ENCODE results near the gene SLC5A10.
"Not testable (repeated sequence)": the region's sequence is repeated elsewhere in the genome, so short reads cannot be mapped to it uniquely, and the experiment has no call there.

Gene SLC5A10

DNA sequence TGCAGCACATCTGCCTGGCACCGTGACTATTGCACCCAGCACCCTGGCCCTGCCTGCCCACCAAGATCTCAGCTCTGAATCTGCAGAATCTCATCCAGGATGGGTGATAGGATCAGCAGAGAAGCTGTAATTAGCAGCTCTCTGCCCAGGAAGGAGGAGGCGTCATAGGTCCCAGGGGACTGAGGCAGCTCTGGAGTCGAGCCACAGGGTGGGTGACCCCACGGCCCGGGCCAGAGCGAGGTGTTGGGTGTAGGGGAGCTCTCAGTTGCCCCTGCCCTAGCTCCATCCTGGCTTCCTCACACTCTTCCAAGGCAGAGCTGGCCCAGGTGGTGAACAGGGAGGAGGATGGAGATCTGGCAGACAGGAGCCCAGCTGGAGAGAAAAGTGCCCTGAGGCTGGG, 70.8 kb downstream of the SLC5A10 start:
- DNase-seq: no peak

DNA sequence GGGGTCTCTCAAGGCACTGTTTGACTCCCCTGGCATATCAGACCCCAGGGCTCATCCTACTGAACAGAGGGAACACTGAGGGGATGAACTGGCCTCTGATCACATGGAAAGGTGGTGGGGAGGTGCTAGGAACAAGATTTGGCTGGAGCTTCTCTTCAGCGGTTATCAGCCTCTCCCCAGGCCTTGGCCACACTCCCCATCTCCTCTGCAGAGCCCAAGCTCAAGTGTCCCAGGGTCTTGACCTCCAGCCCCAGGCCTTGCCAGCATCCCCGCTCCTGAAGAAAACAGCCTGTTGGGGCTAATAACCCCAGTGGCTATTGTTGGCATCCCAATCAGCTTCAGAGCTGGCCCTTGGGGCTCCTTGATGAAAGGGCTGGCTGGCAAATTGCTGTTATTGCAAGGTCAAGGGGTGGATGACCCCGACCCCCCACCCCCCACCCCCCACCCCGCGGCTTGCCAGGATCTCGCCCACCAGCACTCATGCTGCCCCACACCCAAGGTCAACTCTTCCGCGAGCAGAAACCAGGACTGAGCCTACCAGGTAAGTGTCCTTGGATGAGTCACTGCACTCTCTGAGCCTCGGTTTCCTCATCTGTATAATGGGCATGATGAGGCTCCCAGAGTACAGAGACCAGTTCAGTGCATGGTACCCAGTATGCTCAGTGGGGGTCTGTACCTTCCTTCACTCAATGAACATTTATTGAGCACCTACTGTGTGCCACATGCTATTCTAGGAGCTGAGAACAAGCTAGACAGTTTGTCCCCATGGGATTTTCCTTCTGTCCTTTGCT, 71.4 kb downstream of the SLC5A10 start:
- no peak for DNase-seq

DNA sequence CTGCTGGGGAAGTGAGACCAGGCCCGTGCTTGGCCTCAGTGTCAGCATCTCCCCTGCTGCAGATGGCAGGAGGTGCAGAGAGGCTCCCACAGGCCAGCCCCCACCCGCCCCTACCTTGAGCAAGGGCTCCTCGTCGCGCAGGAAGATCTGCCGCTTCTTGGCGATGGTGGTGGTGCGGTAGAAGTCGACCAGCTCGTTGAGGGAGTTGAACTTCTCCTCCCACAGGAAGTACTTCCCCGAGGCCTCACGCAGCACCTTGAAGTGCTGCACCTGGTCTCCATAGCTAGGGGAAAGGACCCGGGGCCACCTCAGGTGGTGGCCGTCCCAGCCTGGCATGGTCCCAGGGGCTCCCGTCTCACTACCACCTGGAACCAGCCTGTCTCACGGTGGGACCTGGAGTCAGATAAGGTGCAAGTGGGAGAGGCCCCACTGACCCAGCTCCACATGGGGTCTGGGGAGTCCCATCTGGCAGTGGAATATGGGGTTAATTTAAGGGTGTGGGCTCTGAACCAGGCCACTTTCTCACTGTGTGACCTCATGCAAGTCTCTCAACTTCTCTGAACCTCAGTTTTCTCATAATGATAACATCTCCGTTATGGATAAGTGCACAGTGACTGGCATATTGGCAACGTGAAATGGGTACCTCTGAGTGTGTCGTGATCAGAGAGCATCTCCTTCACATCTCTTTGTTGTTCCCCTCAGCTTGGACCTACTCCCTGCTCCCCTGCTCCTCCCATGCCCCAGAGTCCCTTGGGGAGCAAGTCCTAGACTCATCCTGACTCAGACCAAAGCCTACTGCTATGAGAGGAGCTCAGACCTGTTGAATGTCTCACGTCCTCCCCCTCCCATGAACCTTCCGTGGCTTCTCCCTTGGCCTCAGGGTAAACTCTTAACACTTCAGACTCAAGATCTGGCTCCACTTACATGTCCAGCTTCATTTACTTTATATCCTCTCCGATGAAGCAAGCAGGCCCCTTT, 72.4 kb downstream of the SLC5A10 start:
- DNase-seq: peak; percentile 32

DNA sequence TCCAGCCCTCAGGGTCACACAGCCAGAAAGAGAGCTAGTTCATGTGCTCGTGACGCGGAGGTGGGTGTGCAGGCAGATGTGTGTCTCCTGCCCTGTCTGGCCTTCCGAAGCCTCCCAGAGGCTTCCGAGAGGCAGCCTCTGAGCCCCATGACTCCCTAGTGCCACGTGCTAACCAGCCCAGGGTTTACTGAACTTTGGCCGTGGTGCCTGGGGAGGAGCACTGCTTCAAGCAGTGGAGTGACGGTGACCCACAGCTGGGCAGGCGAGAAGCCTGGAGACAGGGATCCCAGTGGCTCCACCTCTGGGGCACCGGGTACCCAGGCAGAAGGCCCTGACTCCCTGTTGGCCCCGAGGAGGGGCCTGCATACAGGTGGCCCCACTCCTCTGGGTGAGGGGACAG, 76.7 kb downstream of the SLC5A10 start:
- not testable (repeated sequence) for DNase-seq

DNA sequence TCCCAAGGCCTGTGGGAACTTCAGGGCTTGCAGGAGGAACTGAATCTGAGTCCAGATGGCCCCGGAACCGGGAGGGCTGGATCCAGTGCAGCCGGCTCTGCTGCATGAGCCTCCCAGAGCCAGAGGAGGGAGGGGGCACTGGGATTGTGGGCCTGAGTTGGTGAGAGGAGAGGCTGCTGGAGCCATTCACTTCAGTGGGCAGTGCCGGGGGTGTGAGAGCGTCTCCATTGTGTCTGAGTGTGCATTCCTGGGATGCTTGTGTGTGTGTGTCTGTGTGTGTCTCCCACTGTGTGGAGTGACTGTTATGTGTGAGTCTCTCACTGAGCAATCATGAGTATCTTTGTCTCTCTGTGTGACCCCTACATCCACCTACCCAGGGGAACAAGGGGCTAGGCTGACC, 77.8 kb downstream of the SLC5A10 start:
- DNase-seq: not testable (repeated sequence)

DNA sequence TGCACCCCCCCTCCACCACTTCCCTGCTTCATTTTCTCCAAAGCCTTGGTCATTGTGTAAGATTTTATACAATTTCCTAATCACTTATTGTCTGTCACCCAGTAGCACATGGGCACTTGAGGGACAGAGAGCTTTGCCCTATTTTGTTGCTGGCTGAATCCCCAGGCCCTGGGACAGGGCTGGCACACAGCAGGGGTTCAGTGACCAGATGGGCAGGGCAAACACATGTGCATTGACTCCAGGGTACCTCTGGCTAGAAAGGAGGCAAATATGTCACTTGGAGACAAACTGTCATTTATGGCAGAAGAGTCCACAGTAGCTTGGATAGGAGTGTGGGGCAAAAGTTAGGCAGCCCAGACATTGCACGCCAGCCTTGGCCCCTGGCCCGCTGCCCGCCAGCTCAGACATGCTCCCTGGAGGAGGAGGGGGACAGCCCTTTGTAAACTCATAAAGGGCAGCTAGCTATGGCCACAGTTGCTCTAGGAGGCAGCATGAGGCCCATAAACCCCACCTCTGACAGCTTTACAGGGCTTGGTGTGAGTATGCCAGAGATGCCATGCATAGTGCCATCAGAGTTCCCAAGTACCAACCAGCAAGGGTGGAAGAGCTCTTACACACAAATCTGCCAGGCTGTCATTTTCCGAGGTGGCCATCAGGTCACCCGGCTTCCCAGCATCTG, 78.9 kb downstream of the SLC5A10 start:
- not testable (repeated sequence) for DNase-seq

DNA sequence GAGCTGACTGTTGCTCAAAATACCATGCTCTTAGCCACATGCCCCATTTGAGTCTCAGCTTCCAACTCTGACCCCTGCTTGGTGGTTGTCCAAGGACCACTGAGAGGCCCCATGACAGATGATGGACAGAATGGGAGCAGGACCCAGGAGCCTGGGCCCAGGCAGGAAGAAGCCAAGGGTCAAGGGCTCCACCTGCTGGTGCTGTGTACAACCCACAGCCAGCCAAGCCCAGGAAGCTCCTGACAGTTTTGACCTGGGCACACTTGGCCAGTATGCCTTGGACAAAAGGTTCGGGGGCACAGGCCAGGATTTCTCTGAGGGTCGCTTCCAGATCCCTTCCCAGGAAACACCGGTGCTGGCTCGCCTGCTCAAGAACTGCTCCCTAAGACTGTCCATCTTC, 79.8 kb downstream of the SLC5A10 start:
- peak; percentile 63 for DNase-seq

DNA sequence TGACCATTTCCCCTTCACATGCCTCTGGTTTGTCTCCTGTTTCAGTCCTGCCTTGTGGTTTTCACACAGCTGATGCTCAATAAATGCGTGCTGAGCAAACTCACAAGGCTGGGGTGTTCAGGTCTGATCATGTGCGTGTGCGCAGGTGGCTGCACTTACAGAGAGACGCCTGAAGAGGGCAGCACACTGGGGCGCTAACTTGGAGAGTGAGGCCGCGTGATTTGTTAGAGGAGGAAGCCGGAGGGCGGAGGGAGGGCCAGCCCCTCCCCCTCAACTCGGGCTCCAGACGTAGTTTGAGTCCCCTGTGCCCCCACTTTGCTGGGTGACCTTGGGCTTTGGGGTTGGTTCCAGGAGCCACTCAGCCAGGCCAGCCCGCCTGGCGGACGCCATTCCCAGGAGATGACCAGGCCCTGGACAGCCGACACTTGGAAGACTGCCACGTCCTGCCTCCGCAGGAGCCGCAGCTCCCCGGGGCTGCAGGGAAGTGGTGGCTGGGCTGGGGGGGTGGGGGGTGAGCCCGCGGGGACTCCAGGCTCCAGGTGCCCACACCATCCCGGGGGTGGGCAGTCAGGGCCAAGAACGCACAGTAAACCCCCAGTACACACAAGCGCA, 80.5 kb downstream of the SLC5A10 start:
- DNase-seq: not testable (repeated sequence)

DNA sequence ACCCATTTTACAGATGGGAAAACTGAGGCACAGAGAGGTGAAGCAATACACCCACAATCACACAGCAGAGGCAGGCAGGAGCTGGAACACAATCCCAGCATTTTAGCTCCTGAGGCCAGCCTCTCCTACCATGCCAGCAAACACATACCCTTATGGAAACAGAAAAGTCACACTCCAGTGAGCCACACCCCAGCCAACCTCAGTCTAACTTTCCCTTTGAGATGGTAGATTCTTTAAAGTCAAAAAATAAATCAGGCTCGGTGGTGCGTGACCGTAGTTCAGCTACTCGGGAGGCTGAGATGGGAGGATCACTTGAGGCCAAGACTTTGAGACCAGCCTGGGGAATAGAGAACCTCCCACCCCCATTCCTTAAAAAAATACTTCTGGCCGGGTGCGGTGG, 84.2 kb downstream of the SLC5A10 start:
- not testable (repeated sequence) for DNase-seq

DNA sequence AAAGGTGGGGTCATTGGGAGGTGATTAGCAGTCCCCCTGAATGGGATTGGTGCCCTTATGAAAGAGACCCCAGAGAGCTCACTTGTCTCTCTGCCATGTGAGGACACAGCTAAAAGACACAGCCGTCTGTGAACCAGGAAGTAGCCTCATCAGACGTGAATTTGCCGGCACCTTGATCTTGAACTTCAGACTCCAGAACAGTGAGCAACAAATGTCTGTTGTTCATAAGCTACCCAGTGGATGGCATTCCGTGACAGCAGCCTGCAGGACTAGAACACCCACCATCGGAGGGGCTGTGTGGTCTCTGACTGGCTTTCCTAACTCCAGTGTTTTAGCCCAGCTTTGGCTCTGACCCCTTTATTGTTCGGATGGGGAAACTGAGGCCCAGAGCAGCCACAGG, 85.6 kb downstream of the SLC5A10 start:
- not testable (repeated sequence) for DNase-seq

DNA sequence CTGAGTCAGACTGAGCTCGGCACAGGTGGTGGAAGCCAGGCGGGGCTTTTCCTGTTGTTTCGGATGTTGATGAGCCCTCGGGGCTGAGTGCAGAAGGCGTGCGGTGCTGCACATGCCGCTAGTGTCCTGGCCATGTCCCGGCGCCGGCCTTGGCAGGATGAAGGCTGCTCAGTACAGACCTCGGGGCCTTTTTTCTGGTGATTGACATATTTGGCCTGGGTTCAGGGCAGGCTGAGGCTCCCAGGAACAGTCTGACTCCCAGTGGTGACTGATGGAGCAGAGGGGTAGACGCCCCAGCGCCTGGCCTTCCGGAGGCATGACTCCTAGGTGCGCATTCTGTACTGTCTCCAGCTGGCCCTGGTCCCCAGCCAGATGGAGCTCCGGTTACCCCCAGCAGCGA, 86.0 kb downstream of the SLC5A10 start:
- DNase-seq: not testable (repeated sequence)

DNA sequence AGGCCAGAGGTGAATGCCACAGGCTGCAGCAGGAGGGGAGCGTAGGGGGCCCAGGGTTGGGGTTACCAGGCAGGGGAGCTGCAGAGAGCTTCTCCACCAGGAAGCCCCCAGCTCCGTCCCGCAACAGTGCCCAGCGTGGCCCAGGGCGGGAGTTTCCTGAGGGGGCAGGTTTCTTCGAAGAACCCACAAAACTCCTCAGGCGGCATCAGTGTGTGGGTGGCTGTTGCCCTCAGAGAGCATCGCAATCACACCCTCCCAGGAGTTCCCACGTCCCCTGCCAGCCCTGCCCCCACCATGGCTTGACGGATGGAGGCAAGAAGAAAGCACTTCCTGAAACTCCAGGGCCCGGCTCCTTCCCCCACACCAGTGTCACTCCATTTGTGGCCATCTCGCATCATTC, 86.8 kb downstream of the SLC5A10 start:
- not testable (repeated sequence) for DNase-seq

DNA sequence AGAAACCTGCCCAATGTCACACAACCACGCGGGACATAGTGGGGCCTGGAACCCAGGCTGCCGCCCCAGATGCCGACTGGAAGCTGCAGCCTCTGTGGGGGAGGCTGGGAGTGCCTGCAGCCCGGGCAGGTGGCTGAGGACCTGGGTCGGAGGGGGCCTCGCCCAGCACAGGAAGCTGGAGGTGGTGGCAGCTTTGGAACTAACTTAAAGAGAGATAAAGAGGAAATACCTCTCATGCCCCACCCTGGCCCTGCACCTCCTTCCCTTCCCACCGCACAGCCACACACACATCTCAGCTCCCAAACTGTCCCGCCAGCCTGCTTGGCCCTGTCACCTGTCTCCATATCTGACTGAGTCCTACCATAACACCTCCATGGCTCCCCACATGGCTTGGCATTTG, 88.4 kb downstream of the SLC5A10 start:
- DNase-seq: not testable (repeated sequence)

DNA sequence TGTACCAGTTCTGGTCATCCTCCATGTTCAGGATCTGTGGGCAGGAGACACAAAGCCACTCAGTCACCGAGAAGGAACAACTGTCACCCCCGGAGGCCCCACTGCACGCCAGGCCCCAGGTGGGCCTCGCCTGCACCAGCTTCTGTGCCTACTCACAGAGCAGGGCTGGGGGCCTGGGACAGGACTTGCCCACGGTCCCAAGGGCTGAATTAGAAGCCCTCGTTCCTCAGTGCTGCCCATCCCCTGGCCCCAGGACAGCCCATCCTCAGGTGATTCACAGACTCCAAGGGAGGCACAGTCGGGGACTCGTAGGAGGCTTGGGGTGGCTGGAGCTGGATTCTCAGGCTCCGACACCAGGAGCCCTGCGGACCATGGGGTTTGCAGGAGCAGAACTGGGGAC, 89.9 kb downstream of the SLC5A10 start:
- DNase-seq: not testable (repeated sequence)

DNA sequence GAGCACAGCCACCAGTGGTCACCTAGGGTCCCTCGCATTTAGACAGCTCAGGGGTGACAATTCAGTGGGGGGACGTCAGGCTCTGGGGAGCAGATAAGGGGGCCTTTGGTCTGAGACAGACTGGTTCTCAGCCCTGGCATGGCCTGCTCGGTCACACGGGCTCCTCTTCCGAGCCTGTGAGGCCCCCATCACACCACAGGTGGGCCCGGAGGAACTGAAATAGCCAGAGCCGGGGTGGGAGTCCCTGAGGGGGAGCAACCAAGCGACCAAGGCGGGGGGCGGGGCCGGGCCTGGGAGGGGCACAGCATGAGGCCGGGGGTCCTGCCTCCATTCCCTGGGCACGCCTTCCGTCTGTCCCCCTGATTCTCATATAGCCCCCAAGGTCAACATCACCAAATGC, 90.4 kb downstream of the SLC5A10 start:
- DNase-seq: not testable (repeated sequence)

DNA sequence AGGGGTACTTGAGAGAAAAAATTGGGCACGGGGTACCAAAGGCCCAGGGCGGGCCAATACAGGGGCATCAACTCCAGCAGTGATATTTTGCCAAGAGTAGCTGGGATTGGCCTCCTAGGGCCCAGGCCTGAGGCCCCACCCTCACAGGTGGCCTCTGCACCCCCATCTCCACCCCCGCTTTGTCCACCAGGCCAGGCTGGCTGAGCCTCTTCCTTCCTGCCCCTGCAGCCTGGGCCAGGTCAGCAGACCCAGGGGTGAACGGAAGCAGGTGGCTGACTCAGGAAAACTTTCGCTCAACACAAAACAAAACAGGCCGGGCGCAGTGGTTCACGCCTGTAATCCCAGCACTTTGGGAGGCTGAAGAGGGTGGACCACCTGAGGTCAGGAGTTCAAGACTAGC, 91.1 kb downstream of the SLC5A10 start:
- not testable (repeated sequence) for DNase-seq

DNA sequence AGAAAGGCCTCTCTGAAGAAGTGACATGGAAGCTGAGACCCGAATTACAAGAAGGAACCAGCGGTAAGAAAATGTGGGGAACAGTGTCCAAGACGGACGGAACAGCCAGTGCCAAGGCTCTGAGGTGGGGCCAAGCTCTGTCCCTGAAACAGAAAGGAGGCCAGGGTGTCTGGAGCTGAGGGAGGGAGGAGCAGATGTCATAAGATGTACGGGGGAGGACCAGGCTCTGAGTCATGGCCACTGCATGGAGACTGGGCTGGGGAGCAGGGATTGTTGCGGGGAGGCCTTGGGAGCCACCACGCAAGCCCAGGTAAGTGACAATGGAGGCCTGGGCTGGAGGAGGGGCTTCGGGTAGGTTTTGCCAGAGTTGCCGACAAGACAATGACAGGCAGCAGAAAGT, 92.7 kb downstream of the SLC5A10 start:
- DNase-seq: not testable (repeated sequence)

DNA sequence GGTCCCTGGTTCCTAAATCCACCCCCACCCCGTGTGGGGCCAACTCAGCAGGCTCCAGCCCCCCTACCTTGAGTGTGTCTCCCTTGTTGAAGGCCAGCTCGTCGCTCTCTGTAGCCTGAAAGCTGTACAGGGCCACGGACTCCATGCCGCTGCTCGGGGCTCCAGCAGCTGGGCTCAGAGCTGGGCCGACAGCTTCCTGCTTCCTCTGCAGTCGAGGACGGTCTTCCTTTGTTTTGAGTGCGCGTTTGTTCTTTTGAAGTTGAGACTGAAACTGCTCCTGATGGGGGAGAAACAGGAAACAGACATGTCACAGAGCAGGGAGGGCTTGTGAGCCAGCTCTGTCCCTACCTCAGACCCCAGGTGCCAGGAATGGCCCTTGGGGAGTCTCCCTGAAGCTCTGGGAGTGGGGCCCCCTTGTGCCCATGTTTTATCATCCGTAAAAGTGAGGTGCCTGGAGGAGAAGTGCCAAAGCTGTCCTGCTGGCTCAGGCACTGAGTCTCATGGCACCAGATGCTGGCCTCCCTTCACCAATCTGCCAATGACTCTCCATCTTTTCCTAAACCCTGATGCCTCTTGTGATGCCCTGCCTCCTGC, 94.9 kb downstream of the SLC5A10 start, which contains the start of gene GRAP:
TSS of gene GRAP (minus strand) at position 176 of the 594 bp plus-strand sequence. CDS start at position 145, 31 bp downstream.
- DNase-seq: not testable (repeated sequence)

DNA sequence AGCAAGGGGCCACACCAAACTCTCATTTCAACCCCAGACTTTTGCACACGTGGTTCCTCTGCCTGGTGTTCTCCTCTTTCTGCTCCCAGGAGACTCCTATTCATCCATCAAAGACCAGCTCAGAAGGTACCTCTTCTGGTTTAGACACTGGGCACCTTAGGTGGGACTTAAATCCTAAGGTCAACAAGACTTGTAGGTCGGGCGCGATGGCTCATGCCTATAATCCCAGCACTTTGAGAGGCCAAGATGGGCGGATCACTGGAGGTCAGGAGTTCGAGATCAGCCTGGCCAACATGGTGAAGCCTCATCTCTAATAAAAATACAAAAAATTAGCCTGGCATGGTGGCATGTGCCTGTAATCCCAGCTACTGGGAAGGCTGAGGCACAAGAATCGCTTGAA, 95.5 kb downstream of the SLC5A10 start:
- not testable (repeated sequence) for DNase-seq

DNA sequence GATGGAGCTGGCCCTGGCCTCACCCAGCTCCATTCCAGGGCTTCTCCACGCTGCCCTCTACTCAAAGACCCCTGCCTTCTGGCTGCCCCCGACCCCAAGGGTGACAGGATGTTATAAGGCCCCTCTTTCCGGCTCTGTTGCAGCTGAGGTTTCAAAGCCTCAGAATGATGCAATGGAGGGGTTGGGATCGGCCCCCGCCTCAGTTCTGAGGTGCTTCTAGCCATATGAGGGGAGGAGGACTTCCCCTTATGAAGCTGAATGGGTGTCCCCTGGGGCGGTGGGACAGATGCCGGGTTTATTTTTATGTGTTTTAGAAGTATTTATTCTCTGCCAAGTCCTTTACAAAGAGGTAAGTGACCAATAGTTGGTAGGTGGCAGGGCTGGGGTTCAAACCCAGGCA, 96.9 kb downstream of the SLC5A10 start:
- not testable (repeated sequence) for DNase-seq

DNA sequence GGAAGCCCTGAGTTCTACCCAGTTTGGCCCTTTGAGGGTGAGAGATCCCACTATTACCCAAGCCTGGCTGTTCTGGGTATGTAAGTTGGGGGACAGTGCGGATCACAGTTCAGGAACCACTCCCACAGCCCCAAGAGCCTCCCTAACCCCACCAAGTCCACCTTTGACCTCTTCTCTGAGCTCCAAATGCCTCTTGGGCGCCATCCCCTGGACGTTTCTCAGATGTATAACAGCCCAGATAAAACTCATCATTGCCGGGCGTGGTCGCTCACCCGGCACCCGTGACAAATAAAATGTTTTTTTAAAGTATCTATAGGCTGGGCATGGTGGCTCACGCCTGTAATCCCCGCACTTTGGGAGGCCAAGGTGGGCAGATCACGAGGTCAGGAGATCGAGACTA, 103.5 kb downstream of the SLC5A10 start:
- not testable (repeated sequence) for DNase-seq
